ENCODE measurements around the gene SUMO4.
"Not testable (repeated sequence)": the region's sequence is repeated elsewhere in the genome, so short reads cannot be mapped to it uniquely, and the experiment has no call there.

Gene SUMO4

DNA sequence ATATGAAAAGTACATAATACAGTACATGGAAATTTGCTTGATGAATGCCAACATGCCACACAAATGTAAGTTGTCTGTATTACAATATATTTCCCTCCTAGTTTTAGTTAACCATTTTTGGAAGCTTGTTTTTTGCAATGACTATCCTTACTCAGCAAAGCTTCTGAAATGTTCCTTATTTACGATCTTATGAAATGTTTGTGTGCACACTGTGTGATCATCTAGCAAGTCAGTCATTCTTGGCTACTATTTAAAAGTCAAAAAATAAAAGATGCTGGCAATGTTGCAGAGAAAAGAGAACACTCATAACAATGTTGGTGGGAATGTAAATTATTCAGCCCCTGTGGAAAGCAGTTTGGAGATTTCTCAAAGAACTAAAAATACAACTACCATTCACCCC, 33.8 kb downstream of the SUMO4 start:
- DNase-seq = no peak

DNA sequence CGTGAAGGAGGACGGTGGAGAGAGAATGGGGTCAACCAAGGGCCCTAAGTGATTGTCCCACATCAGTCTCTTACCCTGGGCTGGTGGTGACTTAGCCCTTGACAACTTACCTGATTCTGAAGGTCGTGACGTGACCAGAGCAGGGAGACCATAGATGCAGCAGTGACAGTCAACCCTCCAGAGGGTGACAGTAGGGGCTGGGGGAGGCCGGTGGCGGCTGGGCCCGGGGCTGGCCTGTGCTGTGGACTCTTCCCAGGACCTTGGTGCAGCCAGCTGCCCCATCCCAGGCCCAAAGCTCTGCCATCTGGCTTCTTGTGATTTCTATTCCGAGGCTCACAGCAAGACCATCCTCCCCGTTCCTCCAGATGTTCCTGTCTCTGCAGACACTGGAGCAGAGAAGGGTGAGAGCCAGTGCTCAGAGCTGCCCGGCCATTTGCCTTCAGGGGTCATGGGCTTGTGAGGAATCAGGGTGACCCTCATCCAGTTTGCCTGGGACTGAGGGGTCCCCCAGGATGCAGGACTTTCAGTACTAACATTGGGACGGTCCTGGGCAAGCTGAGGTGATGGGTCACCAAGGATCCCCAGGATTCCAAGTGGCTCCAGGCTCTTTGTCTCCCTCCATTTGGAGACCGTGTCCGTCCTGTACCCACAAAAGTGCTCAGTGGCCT, 36.0 kb downstream of the SUMO4 start:
- DNase-seq = no peak

- no peak for DNase-seq
These were observed 36.6 kb downstream of the SUMO4 start for GRCh38 chr6:149436647-149437046.

- no peak for DNase-seq
These were observed 37.1 kb downstream of the SUMO4 start for GRCh38 chr6:149437212-149437611.

- DNase-seq = no peak
These were observed 38.8 kb downstream of the SUMO4 start for GRCh38 chr6:149438855-149439254.

GRCh38 chr6:149439626-149440025, 39.6 kb downstream of the SUMO4 start:
- DNase-seq = no peak

- no peak for DNase-seq
These were observed 40.9 kb downstream of the SUMO4 start for GRCh38 chr6:149440735-149441671.

- DNase-seq = no peak
These were observed 41.7 kb downstream of the SUMO4 start for GRCh38 chr6:149441740-149442139.

- no peak for DNase-seq
These were observed 43.5 kb downstream of the SUMO4 start for GRCh38 chr6:149443411-149444181.

DNA sequence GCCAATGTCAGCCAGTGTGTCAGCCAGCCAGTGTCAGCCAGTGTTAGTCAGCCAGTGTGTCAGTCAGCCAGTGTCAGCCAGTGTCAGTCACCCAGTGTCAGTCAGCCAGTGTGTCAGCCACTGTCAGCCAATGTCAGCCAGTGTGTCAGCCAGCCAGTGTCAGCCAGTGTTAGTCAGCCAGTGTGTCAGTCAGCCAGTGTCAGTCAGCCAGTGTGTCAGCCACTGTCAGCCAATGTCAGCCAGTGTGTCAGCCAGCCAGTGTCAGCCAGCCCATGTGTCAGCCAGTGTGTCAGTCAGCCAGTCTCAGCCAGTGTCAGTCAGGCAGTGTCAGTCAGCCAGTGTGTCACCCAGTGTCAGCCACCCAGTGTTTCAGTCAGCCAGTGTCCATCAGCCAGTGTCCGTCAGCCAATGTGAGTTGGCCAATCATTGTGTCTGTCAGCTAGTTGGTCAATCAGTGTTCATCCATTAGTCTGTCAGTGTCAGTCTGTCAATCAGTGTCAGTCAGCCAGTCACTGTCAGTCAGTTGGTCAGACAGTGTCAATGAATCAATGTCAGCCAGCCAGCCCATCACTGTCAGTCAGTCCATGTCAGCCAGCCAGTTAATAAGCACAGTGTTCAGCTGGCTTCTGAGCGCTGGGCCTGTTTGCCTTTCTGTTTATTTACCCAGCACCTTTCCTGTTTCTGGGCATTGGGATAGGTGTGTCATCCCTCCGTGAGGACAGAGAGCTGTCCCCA, 44.5 kb downstream of the SUMO4 start:
- DNase-seq = not testable (repeated sequence)

GRCh38 chr6:149445095-149445466, 45.0 kb downstream of the SUMO4 start:
- DNase-seq = no peak

- no peak for DNase-seq
These were observed 45.5 kb downstream of the SUMO4 start for GRCh38 chr6:149445573-149445972.

GRCh38 chr6:149446791-149447376, 46.8 kb downstream of the SUMO4 start:
- no peak for DNase-seq

DNA sequence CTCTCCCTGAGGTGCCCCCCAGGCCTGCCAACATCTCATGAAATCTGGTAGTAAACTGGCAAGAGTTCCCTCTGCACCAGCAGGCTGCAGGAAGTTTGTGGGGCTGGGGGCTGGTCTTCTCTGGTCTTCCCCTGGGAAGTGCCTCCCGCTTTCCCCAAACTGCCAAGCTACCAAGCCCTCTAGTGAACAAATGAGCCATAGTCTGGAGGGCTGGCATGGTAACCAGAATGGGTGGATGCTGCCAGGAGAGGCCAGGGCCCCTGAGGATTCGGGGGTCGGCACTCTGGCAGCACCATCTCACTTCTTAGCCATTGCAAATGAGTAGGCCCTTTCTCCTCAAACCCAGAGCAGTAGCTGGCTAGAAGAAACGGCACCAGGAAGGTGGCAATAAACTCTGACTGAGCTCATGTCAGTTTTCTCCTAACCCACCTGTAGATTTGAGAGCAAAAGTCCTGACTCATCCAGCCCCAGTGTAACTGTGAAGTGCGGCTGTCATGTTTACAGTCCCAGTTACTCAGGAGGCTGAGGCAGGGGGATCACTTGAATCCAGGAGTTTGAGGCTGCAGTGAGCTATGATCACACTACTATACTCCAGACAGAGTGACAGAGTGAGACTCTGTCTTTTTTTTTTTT, 48.9 kb downstream of the SUMO4 start:
- no peak for DNase-seq

GRCh38 chr6:149449831-149450678, 50.0 kb downstream of the SUMO4 start:
- no peak for DNase-seq
